Stimulated activated CD4-positive, alpha-beta T cell treated with anti-CD3 and anti-CD28 coated beads, Interleukin-12 subunit alpha, Interleukin-12 subunit beta, amount 100 ng/mL, for 48 hours (primary cell): Measurements from ENCODE around the gene AQP1.
A peak's percentile ranks its signal among the peaks of the same experiment; 100 is the strongest.

Experiments
- DNase-seq, 3 donors: peaks; one replicate each; pipeline ENCODE4 v3.0.0-alpha.2; 2020; ENCODE audit warnings: low read depth in 2 of 3, low spot score in 1 of 3

AQP1 gene

DNA sequence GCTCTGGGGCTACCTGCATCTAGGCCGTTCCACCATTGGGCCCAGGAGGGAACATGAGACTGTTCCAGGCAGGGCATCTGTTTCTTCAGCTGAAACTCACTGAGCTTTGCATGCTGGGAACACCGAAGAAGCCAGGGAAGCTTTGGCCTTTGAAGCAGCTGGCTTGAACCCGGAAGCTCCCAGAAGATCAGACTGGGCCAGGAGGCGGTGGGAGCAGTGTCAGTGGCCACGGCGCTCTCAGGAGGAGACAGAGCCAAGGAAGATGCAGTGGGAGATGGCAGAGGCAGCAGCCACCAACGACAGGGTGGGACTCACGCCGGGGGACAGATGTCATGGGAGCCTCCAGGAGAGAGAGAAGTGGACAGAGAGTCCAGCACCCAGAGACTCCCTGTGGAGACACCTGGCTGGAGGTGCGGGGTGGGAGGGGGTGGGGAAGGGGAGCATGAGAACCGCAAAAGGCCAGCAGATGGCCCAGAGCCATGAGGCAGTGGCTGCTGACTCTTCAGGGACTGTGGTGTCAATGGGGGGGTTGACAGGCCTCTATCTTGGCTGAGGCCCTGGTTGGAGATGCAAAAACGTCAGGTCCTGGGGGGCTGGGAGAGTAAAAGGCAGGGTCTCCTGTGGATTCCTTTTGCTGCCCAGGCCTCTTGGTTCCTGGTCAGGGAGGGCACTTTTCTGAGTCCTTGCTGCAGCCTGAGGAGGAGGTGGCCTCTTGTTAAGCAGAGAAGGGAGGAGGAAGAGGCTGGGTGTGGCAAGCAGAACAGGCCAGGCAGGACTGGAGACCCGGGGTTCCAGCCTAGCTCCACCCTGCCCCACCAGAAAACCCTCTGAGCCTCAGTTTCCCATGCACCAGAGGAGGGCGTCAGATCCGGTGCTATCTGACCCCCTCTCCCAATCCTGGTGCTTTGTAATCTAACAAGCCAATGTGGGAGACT lies 6.3 kb upstream of the AQP1 start:
- DNase-seq, result no peak

DNA sequence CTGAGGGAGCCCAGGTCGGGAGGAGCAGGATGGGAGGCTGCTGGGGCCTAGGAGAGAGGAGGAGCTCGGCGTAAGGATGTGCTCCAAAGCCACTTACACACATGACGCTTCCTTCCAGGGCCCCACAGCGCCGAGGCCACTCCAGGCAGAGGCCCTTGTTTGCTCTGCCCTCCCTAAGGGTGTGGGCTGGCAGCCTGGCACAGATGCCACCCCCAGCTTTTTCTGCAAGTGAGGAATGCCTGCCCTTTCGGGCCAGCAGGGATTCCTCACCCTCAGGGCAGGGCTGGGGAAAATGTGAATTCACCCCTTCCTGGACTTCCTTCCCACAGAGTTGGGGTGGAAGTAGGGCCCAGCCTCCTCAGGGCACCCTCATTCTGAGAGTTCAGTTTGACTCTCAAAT lies 5.6 kb upstream of the AQP1 start:
- DNase-seq, result no peak

DNA sequence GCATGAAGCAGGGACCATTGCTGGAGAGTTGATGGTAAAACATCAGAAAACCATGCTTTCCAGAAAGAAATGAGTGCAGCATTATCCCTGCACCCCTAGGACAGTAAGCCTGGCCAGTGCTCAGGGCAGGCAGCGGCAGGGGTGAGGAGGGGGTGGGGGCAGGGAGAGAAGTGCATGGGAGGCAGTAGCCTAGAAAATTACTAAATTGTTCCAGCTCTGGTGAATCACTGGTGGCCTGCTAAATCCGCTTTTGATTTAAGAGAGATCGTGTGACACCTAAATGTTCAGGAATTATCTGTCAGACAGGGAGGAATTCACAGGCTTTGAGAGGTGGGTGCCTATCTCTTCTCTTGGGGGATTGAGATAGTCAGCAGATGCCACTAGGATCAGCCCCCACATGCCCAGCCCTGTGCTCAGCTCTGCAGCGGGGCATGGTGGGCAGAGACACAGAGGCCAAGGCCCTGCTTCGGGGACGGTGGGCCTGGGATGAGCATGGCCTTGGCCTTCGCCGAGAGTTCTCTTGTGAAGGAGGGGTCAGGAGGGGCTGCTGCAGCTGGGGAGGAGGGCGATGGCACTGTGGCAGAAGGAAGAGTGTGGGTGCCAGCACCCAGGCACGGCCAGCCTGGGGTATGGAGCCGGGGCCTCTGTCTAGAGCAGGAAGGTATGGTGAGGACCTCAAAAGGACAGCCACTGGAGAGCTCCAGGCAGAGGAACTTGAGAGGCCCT lies 5.0 kb upstream of the AQP1 start:
- DNase-seq, result no peak

GRCh38 chr7:30907527-30908267 lies 4.0 kb upstream of the AQP1 start:
- no peak for DNase-seq

DNA sequence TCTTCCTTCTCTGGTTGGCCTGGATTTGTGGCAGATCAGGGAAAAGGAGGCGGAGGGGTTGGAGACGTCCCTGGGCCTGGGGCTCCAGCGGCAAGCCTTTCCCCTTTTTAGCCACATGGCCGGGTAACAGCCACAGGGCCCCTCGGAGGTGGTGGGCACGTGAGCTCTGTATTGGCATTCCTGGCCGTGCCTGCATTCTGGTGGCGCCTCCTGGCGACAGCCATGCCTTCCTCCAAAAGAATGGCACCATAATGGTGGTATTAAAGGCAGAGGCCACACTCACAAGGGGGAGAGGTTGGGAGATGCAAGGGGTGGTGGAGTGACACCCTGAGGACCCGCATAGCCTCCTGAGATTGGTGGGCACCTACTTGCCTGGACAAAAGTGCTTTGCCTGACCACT lies 3.0 kb upstream of the AQP1 start:
- no peak for DNase-seq

DNA sequence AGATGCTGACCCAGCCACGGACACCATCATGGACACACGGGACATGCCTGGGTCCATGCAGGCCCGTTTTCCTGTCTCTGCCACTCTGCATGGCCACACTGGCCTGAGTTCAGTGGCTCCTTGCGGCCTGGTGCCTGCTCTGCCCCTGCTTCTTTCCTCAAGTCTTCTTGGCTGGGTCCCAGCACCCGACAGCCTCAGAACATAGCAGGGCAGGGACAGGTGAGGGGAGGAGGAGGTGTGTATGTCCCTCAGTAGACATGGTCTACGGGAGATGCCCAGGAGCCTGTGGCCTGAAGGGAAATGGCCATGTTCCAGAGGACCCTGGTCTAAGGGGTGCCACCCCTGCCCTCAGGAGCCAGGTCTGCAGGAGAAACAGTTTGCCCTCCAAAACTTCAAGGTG lies 2.2 kb upstream of the AQP1 start:
- DNase-seq, result no peak

GRCh38 chr7:30910411-30911073 lies 1.1 kb upstream of the AQP1 start:
- no peak for DNase-seq

- no peak for DNase-seq
These were observed 520 bp upstream of the AQP1 start for GRCh38 chr7:30911133-30911532.

- DNase-seq, result no peak
These were observed 523 bp downstream of the AQP1 start for GRCh38 chr7:30912021-30912730.

DNA sequence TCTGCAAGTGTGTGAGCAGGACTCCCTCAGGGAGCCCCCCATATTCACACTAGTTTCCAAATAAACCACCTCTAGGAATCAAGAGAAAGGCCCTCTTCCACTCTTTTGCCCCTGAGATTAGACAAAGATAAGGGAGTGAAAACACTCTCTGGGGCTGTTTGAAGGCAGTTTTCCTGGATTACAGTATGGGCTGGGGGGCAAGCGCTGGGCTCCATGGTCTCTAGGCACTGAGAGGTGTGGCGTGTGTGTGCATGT lies 1.0 kb downstream of the AQP1 start:
- no peak for DNase-seq

DNA sequence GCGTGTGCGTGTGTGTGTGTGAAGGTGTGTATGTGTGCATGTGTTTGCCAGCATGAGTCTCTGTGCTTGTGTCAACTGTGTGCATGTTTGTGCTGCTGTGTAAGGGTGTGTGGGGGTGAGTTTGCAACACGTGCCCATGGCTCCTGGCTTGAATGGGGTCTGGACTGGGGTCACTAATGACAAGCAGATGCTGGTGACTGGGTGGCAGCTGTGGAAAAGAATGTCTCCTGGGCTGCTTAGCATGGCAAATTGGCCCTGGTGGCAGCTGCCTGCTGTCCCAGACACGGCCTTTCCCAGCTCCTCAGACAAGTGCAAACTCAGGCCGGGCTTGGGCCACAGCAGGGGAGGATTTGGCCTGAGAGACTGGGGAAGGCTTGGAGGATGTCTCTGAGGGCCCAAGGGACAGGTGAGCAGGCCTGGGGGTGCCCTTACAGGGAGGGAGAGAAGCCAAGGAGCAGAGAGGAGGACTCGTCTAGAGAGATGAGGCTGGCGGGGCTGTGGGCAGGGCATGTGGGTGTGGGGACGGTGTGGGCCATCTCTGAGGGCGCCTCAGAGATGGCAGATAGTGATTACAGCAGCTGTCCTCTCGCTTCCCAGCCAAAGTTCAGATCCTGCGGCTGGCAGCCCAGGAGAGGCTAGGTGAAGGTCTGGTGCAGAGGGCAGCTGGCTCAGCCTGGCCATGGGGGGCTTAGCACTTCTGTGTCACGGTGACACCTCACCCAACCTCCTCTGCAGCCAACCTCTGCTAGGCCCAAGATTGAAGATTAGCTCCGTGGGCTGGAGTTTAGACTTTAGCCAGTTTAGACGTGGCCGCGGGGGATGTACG lies 1.5 kb downstream of the AQP1 start:
- DNase-seq, result no peak

- no peak for DNase-seq
These were observed 2.3 kb downstream of the AQP1 start for GRCh38 chr7:30913821-30914515.

DNA sequence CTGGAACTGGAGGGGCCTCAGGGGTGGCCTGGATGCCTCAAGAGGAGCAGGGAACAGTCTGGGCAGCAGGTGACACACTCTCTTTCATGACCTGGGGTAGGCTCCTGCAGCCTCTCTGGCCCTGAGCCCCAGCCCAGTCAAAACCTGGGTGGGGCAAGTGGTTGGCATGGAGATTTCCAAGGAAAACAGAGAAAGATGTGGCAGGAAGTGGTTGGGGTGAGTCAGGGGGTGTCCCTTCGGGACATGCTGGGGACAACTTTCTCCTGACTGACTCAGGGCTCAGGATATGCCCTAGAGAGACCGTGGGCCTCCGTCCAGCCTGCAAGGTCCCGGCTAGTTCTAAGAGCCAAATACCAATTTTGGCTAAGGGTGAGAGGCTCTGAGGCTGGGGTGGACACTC lies 2.9 kb downstream of the AQP1 start:
- peak in 1 of 3 donors; percentile 3 for DNase-seq

DNA sequence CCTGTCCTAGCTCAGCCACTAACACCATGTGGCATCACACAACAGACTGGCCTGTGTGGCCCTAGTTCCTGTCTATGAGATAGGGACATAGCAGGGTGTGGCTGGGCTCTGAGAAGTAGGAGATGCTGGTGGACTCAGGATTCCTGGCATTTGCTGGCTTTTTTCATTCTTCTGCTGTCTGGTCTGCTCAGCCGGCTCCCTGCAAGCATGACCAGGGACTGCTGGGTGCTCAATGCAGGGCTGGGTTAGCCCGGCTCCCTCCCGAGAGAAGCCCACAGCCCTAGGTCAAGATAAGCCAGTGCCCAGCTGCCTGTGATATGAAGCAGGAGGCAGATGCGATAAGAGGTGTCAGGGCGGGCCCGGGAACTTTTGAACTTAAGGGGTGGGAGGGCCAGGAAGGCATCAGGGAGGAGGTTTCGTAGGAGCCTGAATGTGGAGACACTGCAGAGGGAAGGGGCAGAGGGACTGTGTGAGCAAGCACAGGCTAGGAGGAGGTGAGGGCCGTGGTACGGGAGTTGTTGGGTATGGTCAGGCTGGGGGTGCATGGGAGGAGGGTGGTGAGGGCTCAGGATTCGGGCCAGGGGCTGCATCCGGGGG lies 3.5 kb downstream of the AQP1 start:
- no peak for DNase-seq

DNA sequence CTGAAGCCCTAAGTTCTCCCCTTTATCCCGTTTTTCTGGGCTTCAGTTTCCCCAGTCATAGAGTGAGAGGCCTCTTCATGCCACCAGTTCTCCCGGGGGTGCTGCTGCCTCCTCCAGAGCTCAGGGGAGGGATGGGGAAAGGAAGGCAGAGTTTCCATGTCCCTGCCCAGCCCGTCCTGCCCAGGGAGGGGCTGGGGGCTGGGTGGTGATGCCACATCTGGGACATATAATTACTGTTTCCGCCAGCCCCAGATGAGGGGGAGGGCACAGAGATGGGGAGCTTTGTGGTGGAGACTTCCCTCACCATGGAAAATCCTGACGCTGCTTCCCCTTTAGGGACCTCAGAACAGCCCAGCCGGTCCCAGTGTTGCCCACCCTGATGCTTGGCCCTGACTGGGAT lies 4.1 kb downstream of the AQP1 start:
- no peak for DNase-seq

GRCh38 chr7:30916255-30916654 lies 4.6 kb downstream of the AQP1 start:
- DNase-seq, result no peak

- no peak for DNase-seq
These were observed 5.1 kb downstream of the AQP1 start for GRCh38 chr7:30916767-30917166.

DNA sequence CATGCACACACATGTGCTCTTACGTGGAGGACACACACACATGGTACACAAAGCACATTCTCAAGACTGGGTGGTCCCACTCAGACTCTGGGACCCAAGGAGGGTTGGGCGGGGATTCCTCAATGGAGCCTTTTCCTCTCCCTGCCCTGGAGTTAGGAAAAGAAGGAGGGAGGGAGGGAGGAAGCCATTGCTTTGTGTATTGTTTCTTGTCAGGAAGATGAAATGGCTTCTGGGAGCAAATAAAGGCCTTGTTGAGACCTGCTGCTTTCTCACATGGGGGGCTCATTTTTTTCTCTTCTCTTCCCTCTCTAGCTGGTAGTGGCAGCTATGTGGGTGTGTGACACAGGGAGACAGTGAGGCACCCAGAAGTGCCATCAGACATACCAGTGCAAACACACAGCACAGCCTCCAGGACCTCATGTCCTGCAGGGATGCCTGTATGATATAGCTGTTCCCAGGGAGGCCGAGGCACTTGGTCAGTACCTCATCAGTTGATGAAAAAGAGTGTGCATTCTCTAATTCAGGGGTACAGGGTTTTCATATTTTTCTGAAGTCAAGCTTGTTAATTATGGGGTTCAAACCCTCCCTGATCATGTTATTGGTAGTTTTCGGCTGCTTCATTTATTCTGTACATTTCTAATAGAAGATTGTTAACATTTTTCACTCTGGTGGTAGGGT lies 5.7 kb downstream of the AQP1 start:
- DNase-seq, result no peak
